GM06990 (cell line): Measurements from ENCODE around the gene LRRC36.

ENCODE experiments used
- DNase-seq: peaks from one replicate; pipeline ENCODE4 v3.0.0-alpha.2; 2011; ENCODE audit not compliant: insufficient read length; ENCODE audit errors: extremely low read depth
- H3K27me3 ChIP-seq: replicated peaks from 2 replicates; pipeline ENCODE4 v1.6.0; 2011; ENCODE audit warnings: low read length; ENCODE audit not compliant: control insufficient read depth, insufficient read depth
- H3K36me3 ChIP-seq: 2 replicates; pipeline ENCODE4 v1.5.1; 2011; ENCODE audit warnings: low read length; ENCODE audit not compliant: control insufficient read depth, insufficient read depth
- H3K4me3 ChIP-seq: replicated peaks from 2 replicates; pipeline ENCODE4 v1.5.1; 2011; ENCODE audit warnings: low read depth, mild to moderate bottlenecking, control low read depth, low read length
- CTCF ChIP-seq: IDR thresholded peaks from 2 replicates; pipeline ENCODE4 v1.5.1; 2011; ENCODE audit warnings: low read length, control low read depth, mild to moderate bottlenecking, inconsistent platforms; ENCODE audit not compliant: insufficient read depth, poor library complexity, severe bottlenecking

The LRRC36 gene

GRCh38 chr16:67387479-67388079 lies 61.0 kb downstream of the LRRC36 start:
- Histone ChIP-seq H3K27me3 (no peaks in the 10 kb centered on the region), H3K4me3 (no peak overlapping the region), H3K36me3 (no peaks in the 10 kb centered on the region)
- no peak for TF ChIP-seq CTCF
- no peak for DNase-seq

- no peak for DNase-seq
- Histone ChIP-seq H3K4me3 (no peak overlapping the region), H3K27me3 (no peaks in the 10 kb centered on the region), H3K36me3 (no peaks in the 10 kb centered on the region)
- no peak for TF ChIP-seq CTCF
These were observed 61.6 kb downstream of the LRRC36 start for GRCh38 chr16:67388191-67388590.

GRCh38 chr16:67388591-67388990 lies 62.0 kb downstream of the LRRC36 start:
- no peak for DNase-seq
- no peak for TF ChIP-seq CTCF
- H3K4me3 ChIP-seq = no peak overlapping the region
- H3K36me3 ChIP-seq = no peaks in the 10 kb centered on the region
- H3K27me3 ChIP-seq = no peaks in the 10 kb centered on the region; the same call in 1 of the 2 replicates

- Histone ChIP-seq H3K27me3 (no peaks in the 10 kb centered on the region; the same call in 1 of the 2 replicates), H3K4me3 (no peak overlapping the region), H3K36me3 (no peaks in the 10 kb centered on the region)
- no peak for TF ChIP-seq CTCF
- DNase-seq = no peak
These were observed 63.5 kb downstream of the LRRC36 start for GRCh38 chr16:67389911-67390815.

GRCh38 chr16:67390816-67391423 lies 64.3 kb downstream of the LRRC36 start:
- H3K4me3 ChIP-seq = no peak overlapping the region
- no peak for DNase-seq
- no peaks in the 10 kb centered on the region; the same call in 1 of the 2 replicates for H3K27me3 ChIP-seq
- H3K36me3 ChIP-seq = no peaks in the 10 kb centered on the region
- no peak for TF ChIP-seq CTCF
